H1 (cell line): Measurements from ENCODE around the gene SPR. TPM values are rescaled to one million over a fixed set of nuclear protein-coding genes. Genes with fewer than 3 reads are reported as not detected.
"Not testable (repeated sequence)": the region's sequence is repeated elsewhere in the genome, so short reads cannot be mapped to it uniquely, and the experiment has no call there.

Source experiments
- CTCF ChIA-PET: fragments of 300-600 bp; sonication (Branson Sonifier 250); formaldehyde crosslinking; loops from one replicate; lab custom pipeline; 2021; ENCODE audit not compliant: partially characterized antibody; lab: Charles Lee
- POLR2A ChIA-PET: fragments of 300-600 bp; sonication (Branson Sonifier 250); formaldehyde crosslinking; loops from one replicate; lab custom pipeline; 2021; ENCODE audit warnings: inconsistent platforms; ENCODE audit not compliant: partially characterized antibody; lab: Charles Lee
- DNase-seq, 2 experiments: peaks; one replicate each; pipeline versions ENCODE4 v3.0.0 to v3.0.0-alpha.2; 2010 to 2022; ENCODE audit warnings: low spot score in 2 of 2, low read depth in 1 of 2, mixed read lengths in 1 of 2
- FAIRE-seq: peaks from 2 replicates; lab custom pipeline; 2011; peaks lifted over from hg19 to GRCh38; lab: Jason Lieb, UNC
- H2AFZ ChIP-seq: 2 replicates; pipeline ENCODE4 v1.8.1; 2012; ENCODE audit warnings: low read length, inconsistent platforms
- H2AK5ac ChIP-seq: 2 replicates; pipeline ENCODE4 v1.6.1; 2013; ENCODE audit warnings: low read depth, low read length
- H2BK120ac ChIP-seq: replicated peaks from 2 replicates; pipeline ENCODE3; 2013; ENCODE audit warnings: low read depth, low read length, inconsistent platforms
- H2BK12ac ChIP-seq: 2 replicates; pipeline ENCODE4 v1.6.1; 2013; ENCODE audit warnings: low read depth, low read length
- H2BK15ac ChIP-seq: 2 replicates; pipeline ENCODE4 v1.6.1; 2013; ENCODE audit warnings: low read length
- H2BK20ac ChIP-seq: 2 replicates; pipeline ENCODE4 v1.6.1; 2013; ENCODE audit warnings: low read length
- H2BK5ac ChIP-seq: 2 replicates; pipeline ENCODE4 v1.6.1; 2013; ENCODE audit warnings: low read depth, low read length
- H3K14ac ChIP-seq: 2 replicates; pipeline ENCODE4 v1.6.1; 2013; ENCODE audit warnings: inconsistent platforms; ENCODE audit not compliant: insufficient read length
- H3K18ac ChIP-seq: 2 replicates; pipeline ENCODE4 v1.6.1; 2013; ENCODE audit warnings: low read length; ENCODE audit errors: extremely low read depth
- H3K23ac ChIP-seq: 2 replicates; pipeline ENCODE4 v1.6.1; 2013; ENCODE audit warnings: inconsistent platforms; ENCODE audit not compliant: insufficient read length
- H3K23me2 ChIP-seq: 2 replicates; pipeline ENCODE4 v1.6.1; 2013; ENCODE audit warnings: low read depth, low read length
- H3K27ac ChIP-seq: 2 replicates; pipeline ENCODE4 v1.6.1; 2011; ENCODE audit warnings: low read depth, low read length, inconsistent platforms
- H3K27me3 ChIP-seq, 4 experiments: replicated peaks in 1 of 4; 1 replicate in 1 of 4; 2 replicates in 3 of 4; pipeline versions ENCODE4 v1.6.1 to v1.8.1; 2011 to 2013; ENCODE audit warnings: low read length in 3 of 4, mild to moderate bottlenecking in 3 of 4, inconsistent platforms in 2 of 4, mixed read lengths in 2 of 4, moderate library complexity in 1 of 4; ENCODE audit not compliant: control insufficient read depth in 3 of 4, insufficient read depth in 3 of 4; ENCODE audit errors: extremely low read depth in 1 of 4
- H3K36me3 ChIP-seq, 4 experiments: 2 replicates each; pipeline versions ENCODE4 v1.6.1 to v1.8.1; 2011 to 2013; ENCODE audit warnings: mild to moderate bottlenecking in 4 of 4, low read length in 3 of 4, moderate library complexity in 2 of 4, control low read depth in 1 of 4, inconsistent platforms in 1 of 4; ENCODE audit not compliant: insufficient read depth in 4 of 4, control insufficient read depth in 2 of 4
- H3K4ac ChIP-seq: replicated peaks from 2 replicates; pipeline ENCODE3; 2013; ENCODE audit warnings: low read length, low read depth, mixed read lengths, inconsistent platforms; ENCODE audit not compliant: insufficient read length
- H3K4me1 ChIP-seq, 4 experiments: replicated peaks in 1 of 4; 1 replicate in 1 of 4; 2 replicates in 3 of 4; pipeline versions ENCODE4 v1.6.1 to v1.8.1; 2011 to 2013; ENCODE audit warnings: low read length in 3 of 4, inconsistent platforms in 2 of 4, mixed read lengths in 1 of 4; ENCODE audit not compliant: insufficient read depth in 4 of 4, control insufficient read depth in 3 of 4
- H3K4me2 ChIP-seq, 2 experiments: 2 replicates each; pipeline versions ENCODE4 v1.6.1 to v1.8.1; 2011 to 2013; ENCODE audit warnings: low read depth in 2 of 2, low read length in 2 of 2, control low read depth in 1 of 2, inconsistent platforms in 1 of 2, mild to moderate bottlenecking in 1 of 2; ENCODE audit not compliant: insufficient read depth in 1 of 2
- H3K4me3 ChIP-seq, 4 experiments: fragments of 200-600, 300-600 bp in 1 of 4; sonication (generic), shearing (Covaris generic), sonication (Bioruptor Twin) in 1 of 4; 2 replicates each; pipeline versions ENCODE4 v1.5.1 to v1.8.1; 2011 to 2016; ENCODE audit warnings: low read length in 4 of 4, low read depth in 3 of 4, control low read depth in 2 of 4, inconsistent platforms in 2 of 4, mild to moderate bottlenecking in 2 of 4, mixed read lengths in 1 of 4, moderate library complexity in 1 of 4; ENCODE audit not compliant: insufficient read depth in 2 of 4; ENCODE audit errors: extremely low read depth in 1 of 4
- H3K56ac ChIP-seq: replicated peaks from 2 replicates; pipeline ENCODE3; 2013; ENCODE audit warnings: low read depth, mild to moderate bottlenecking, mixed read lengths, low read length, inconsistent platforms; ENCODE audit not compliant: insufficient read length
- H3K79me1 ChIP-seq: 2 replicates; pipeline ENCODE4 v1.6.1; 2013; ENCODE audit warnings: low read depth, low read length, control low read depth
- H3K79me2 ChIP-seq, 2 experiments: 2 replicates each; pipeline versions ENCODE4 v1.6.1 to v1.8.1; 2012 to 2013; ENCODE audit warnings: low read length in 2 of 2, mild to moderate bottlenecking in 2 of 2, inconsistent platforms in 1 of 2; ENCODE audit not compliant: insufficient read depth in 2 of 2, control insufficient read depth in 1 of 2
- H3K9ac ChIP-seq, 4 experiments: replicated peaks in 1 of 4; 1 replicate in 1 of 4; 2 replicates in 3 of 4; pipeline versions ENCODE4 v1.6.1 to v1.8.1; 2011 to 2013; ENCODE audit warnings: low read depth in 3 of 4, low read length in 3 of 4, control low read depth in 2 of 4, mild to moderate bottlenecking in 2 of 4, moderate library complexity in 2 of 4, inconsistent platforms in 1 of 4; ENCODE audit errors: extremely low read depth in 1 of 4
- H3K9me3 ChIP-seq, 2 experiments: 2 replicates each; pipeline versions ENCODE4 v1.6.1 to v1.8.1; 2012 to 2013; ENCODE audit warnings: mild to moderate bottlenecking in 2 of 2, moderate library complexity in 2 of 2, control low read depth in 1 of 2, inconsistent platforms in 1 of 2, low read depth in 1 of 2, low read length in 1 of 2, mixed read lengths in 1 of 2; ENCODE audit not compliant: insufficient read depth in 2 of 2
- H4K20me1 ChIP-seq, 2 experiments: replicated peaks in 1 of 2; 2 replicates each; pipeline versions ENCODE3 to v1.8.1; 2011 to 2013; ENCODE audit warnings: inconsistent platforms in 2 of 2, low read length in 2 of 2, mild to moderate bottlenecking in 1 of 2; ENCODE audit not compliant: insufficient read depth in 2 of 2, control insufficient read depth in 1 of 2
- H4K5ac ChIP-seq: 2 replicates; pipeline ENCODE4 v1.6.1; 2013; ENCODE audit warnings: low read length, low read depth, mixed read lengths, inconsistent platforms; ENCODE audit not compliant: insufficient read length
- H4K8ac ChIP-seq: 2 replicates; pipeline ENCODE4 v1.8.0; 2013; ENCODE audit warnings: mild to moderate bottlenecking, moderate library complexity, low read length, inconsistent platforms; ENCODE audit not compliant: insufficient read depth; ENCODE audit errors: extremely low read depth
- H4K91ac ChIP-seq: replicated peaks from 2 replicates; pipeline ENCODE3; 2013; ENCODE audit warnings: low read length, mixed read lengths, inconsistent platforms; ENCODE audit not compliant: insufficient read length
- WGBS, 2 experiments: shearing (Covaris generic) in 1 of 2; methylation state at CpG; one replicate each; pipeline versions ENCODE4 v1.1.6 to v1.1.7; 2013 to 2015; ENCODE audit warnings: low lambda C conversion rate in 2 of 2, mixed read lengths in 2 of 2, inconsistent platforms in 1 of 2, low coverage in 1 of 2, missing lambda C conversion rate in 1 of 2; ENCODE audit not compliant: insufficient replicate concordance in 2 of 2, insufficient coverage in 1 of 2, insufficient read length in 1 of 2; ENCODE audit errors: extremely low coverage in 1 of 2, missing lambda C conversion rate in 1 of 2; 5-methylcytosine and 5-hydroxymethylcytosine counted together
- polyA plus RNA-seq, 7 experiments: library from polyadenylated mRNA; depleted of rRNA in 3 of 7; stranded (reverse) in 5 of 7; unstranded in 2 of 7; fragments of >200 nt in 5 of 7; fragments of 200-250 nt in 2 of 7; gene quantifications; 1 replicate in 5 of 7; 2 replicates in 1 of 7; 4 replicates in 1 of 7; pipeline versions ENCODE4 v1.2.1 to v1.2.3, GENCODE V29; 2011 to 2013; ENCODE audit warnings: missing spikeins in 2 of 7, mixed read lengths in 2 of 7
- total RNA-seq: library from RNA; stranded (reverse); fragmentation: NEBNext Ultra II Directional; extraction: Animal tissue kit (Norgen Biotek cat#: 25700); gene quantifications from 2 replicates; pipeline ENCODE4 v1.2.1, GENCODE V29; 2021

Gene SPR
- total and polyA plus RNA-seq, 2 of the 8 experiments (the other 6 are each of a cell fraction or from before 2014, with no cell fraction given) = 4.5 to 11.5 TPM

- FAIRE-seq, DNase-seq, H2BK15ac ChIP-seq, H3K79me1 ChIP-seq, H3K4me1 ChIP-seq, H3K36me3 ChIP-seq, H2BK12ac ChIP-seq, H2AFZ ChIP-seq, H3K56ac ChIP-seq, H3K4ac ChIP-seq, H2BK5ac ChIP-seq, H3K18ac ChIP-seq, H2AK5ac ChIP-seq, H3K14ac ChIP-seq, H2BK20ac ChIP-seq, H4K8ac ChIP-seq, H4K91ac ChIP-seq, H3K23me2 ChIP-seq, H4K5ac ChIP-seq, H3K79me2 ChIP-seq, H4K20me1 ChIP-seq, H3K23ac ChIP-seq, H3K4me3 ChIP-seq, H3K9me3 ChIP-seq, H2BK120ac ChIP-seq, H3K27ac ChIP-seq, H3K9ac ChIP-seq, H3K4me2 ChIP-seq: not testable (repeated sequence)
- peaks cover 13 to 34% (median 23%) of the 10 kb centered on the region in 4 experiments for H3K27me3 ChIP-seq
- ChIA-PET POLR2A (interaction anchor here (1.3 to 1.7 kb wide), 2 partner anchors 10 to 12 kb away, joined by 4 read pairs; partner anchors contain the start of gene EMX1), CTCF (interaction anchor here (0.8 to 24.3 kb wide), 4 partner anchors 12 to 1109 kb away, joined by 3 to 497 read pairs (median 4); partner anchors contain the start of gene SPR)
- 87% methylated on average over 11 of the region's 13 CpGs; no CpG with 5 or more reads in 1 of the 2 experiments for WGBS, 2 experiments
These were observed 20.2 kb downstream of the SPR start for GRCh38 chr2:72907369-72907768.
